Neural cell (in vitro differentiated cells): ENCODE measurements around the gene RELN. TPM values are rescaled to one million over a fixed set of nuclear protein-coding genes. Genes with fewer than 3 reads are reported as not detected.

ENCODE experiments used
- H2AFZ ChIP-seq: fragments of 200-600, 300-800 bp; sonication (generic), shearing (Covaris generic); 2 replicates; pipeline ENCODE4 v1.6.0; 2014; ENCODE audit warnings: low read depth, mild to moderate bottlenecking, antibody characterized with exemption, low read length, moderate library complexity
- H3F3A ChIP-seq: fragments of 200-600 bp; shearing (Covaris generic); 2 replicates; pipeline ENCODE4 v1.6.1; 2016; ENCODE audit warnings: mild to moderate bottlenecking, moderate library complexity, mixed read lengths, antibody characterized with exemption, low read length; ENCODE audit not compliant: insufficient read depth, poor library complexity, severe bottlenecking
- H3K27ac ChIP-seq: fragments of 200-600, 300-800 bp; sonication (generic), shearing (Covaris generic); 2 replicates; pipeline ENCODE4 v1.5.1; 2014; ENCODE audit warnings: mild to moderate bottlenecking, low read length, moderate library complexity
- H3K27me3 ChIP-seq: fragments of 300-800, 200-600 bp; sonication (generic), shearing (Covaris generic); 2 replicates; pipeline ENCODE4 v1.6.0; 2014; ENCODE audit warnings: mild to moderate bottlenecking, low read depth, low read length, moderate library complexity; ENCODE audit not compliant: insufficient read depth
- H3K36me3 ChIP-seq: fragments of 300-800, 200-600 bp; sonication (generic), shearing (Covaris generic); 2 replicates; pipeline ENCODE4 v1.5.1; 2014; ENCODE audit warnings: mild to moderate bottlenecking, antibody characterized with exemption, low read length, moderate library complexity; ENCODE audit not compliant: insufficient read depth
- H3K4me2 ChIP-seq: fragments of 300-800, 200-600 bp; sonication (generic), shearing (Covaris generic); 2 replicates; pipeline ENCODE4 v1.6.0; 2014; ENCODE audit warnings: mild to moderate bottlenecking, low read length
- H3K4me3 ChIP-seq: fragments of 300-800, 200-600 bp; sonication (generic), shearing (Covaris generic); 2 replicates; pipeline ENCODE4 v1.5.1; 2014; ENCODE audit warnings: mild to moderate bottlenecking, low read length, moderate library complexity
- H3K79me2 ChIP-seq: fragments of 200-600 bp; shearing (Covaris generic); replicated peaks from 2 replicates; pipeline ENCODE4 v1.6.0; 2014; ENCODE audit warnings: mild to moderate bottlenecking, low read length, moderate library complexity; ENCODE audit not compliant: insufficient read depth
- H3K9ac ChIP-seq: fragments of 300-800, 200-600 bp; sonication (generic), shearing (Covaris generic); 2 replicates; pipeline ENCODE4 v1.6.1; 2016; ENCODE audit warnings: mild to moderate bottlenecking, low read length, mixed read lengths
- H3K9me2 ChIP-seq: fragments of 200-600 bp; shearing (Covaris generic); 2 replicates; pipeline ENCODE4 v1.6.1; 2016; ENCODE audit warnings: mild to moderate bottlenecking, low read length, mixed read lengths; ENCODE audit not compliant: insufficient read depth
- H3K9me3 ChIP-seq: fragments of 200-600, 300-800 bp; sonication (generic), shearing (Covaris generic); 2 replicates; pipeline ENCODE4 v1.6.1; 2016; ENCODE audit warnings: mild to moderate bottlenecking, mixed run types, low read length, moderate library complexity, mixed read lengths
- H4K20me1 ChIP-seq: fragments of 200-600 bp; shearing (Covaris generic); 2 replicates; pipeline ENCODE4 v1.6.1; 2016; ENCODE audit warnings: mild to moderate bottlenecking, mixed run types; ENCODE audit not compliant: insufficient read depth
- CTCF ChIP-seq: fragments of 450-650 bp; IDR thresholded peaks from 2 replicates; pipeline ENCODE4 v1.5.1; 2014; ENCODE audit warnings: antibody characterized with exemption, mild to moderate bottlenecking, moderate library complexity; ENCODE audit not compliant: poor library complexity, severe bottlenecking
- EP300 ChIP-seq: fragments of 450-650 bp; conservative IDR thresholded peaks from 2 replicates; pipeline ENCODE4 v1.6.1; 2014; ENCODE audit warnings: antibody characterized with exemption, mild to moderate bottlenecking, moderate library complexity; ENCODE audit not compliant: poor library complexity, severe bottlenecking
- EZH2 ChIP-seq: fragments of 200-600, 300-800 bp; shearing (Covaris generic), sonication (generic); IDR thresholded peaks from 2 replicates; pipeline ENCODE4 v1.6.1; 2014; ENCODE audit warnings: antibody characterized with exemption, low read length, borderline replicate concordance, mild to moderate bottlenecking; ENCODE audit not compliant: insufficient read depth, poor library complexity, severe bottlenecking
- MXI1 ChIP-seq: fragments of 450-650 bp; conservative IDR thresholded peaks from 2 replicates; pipeline ENCODE4 v1.6.1; 2014; ENCODE audit warnings: antibody characterized with exemption, mild to moderate bottlenecking; ENCODE audit not compliant: poor library complexity, severe bottlenecking
- POLR2AphosphoS5 ChIP-seq: IDR thresholded peaks from 2 replicates; pipeline ENCODE4 v1.6.1; 2012
- RAD21 ChIP-seq: fragments of 450-650 bp; conservative IDR thresholded peaks from 2 replicates; pipeline ENCODE4 v1.6.1; 2014; ENCODE audit warnings: antibody characterized with exemption, mild to moderate bottlenecking, moderate library complexity
- REST ChIP-seq: IDR thresholded peaks from 2 replicates; pipeline ENCODE4 v1.6.1; 2012; ENCODE audit warnings: borderline replicate concordance
- SMC3 ChIP-seq: fragments of 450-650 bp; conservative IDR thresholded peaks from 2 replicates; pipeline ENCODE4 v1.6.1; 2014; ENCODE audit warnings: antibody characterized with exemption, mild to moderate bottlenecking, moderate library complexity; ENCODE audit not compliant: poor library complexity
- TAF1 ChIP-seq: IDR thresholded peaks from 2 replicates; pipeline ENCODE4 v1.6.1; 2012; ENCODE audit warnings: low read depth
- polyA plus RNA-seq: library from polyadenylated mRNA; depleted of rRNA; stranded (reverse); fragments of >200 nt; gene quantifications from 2 replicates; pipeline ENCODE4 v1.2.3, GENCODE V29; 2014

The RELN gene
- polyA plus RNA-seq, 1 donor from 2014 or later: 178 TPM

- Histone ChIP-seq H2AFZ (no peak overlapping the region), H3K36me3 (no peaks in the 10 kb centered on the region), H3K4me3 (no peak overlapping the region), H3K9me2 (no peaks in the 10 kb centered on the region), H3K9ac (no peak overlapping the region), H3K27me3 (no peaks in the 10 kb centered on the region), H4K20me1 (no peaks in the 10 kb centered on the region), H3K27ac (no peak overlapping the region), H3K9me3 (no peaks in the 10 kb centered on the region), H3K79me2 (no peaks in the 10 kb centered on the region), H3K4me2 (no peak overlapping the region), H3F3A (no peaks in the 10 kb centered on the region)
- TF ChIP-seq EP300: no peak
- no peak for TF ChIP-seq MXI1
- TF ChIP-seq TAF1: no peak
- TF ChIP-seq POLR2AphosphoS5: no peak
- TF ChIP-seq SMC3: no peak
- TF ChIP-seq CTCF: no peak
- TF ChIP-seq RAD21: no peak
- no peak for TF ChIP-seq REST
- no peak for TF ChIP-seq EZH2
These were observed 391.0 kb downstream of the RELN start for GRCh38 chr7:103598326-103598905.

- no peak overlapping the region for H3K9ac ChIP-seq
- no peaks in the 10 kb centered on the region for H3K9me3 ChIP-seq
- no peak overlapping the region for H3K4me3 ChIP-seq
- no peaks in the 10 kb centered on the region for H3F3A ChIP-seq
- TF ChIP-seq EZH2 (no peak), TAF1 (no peak), REST (no peak), POLR2AphosphoS5 (no peak), SMC3 (no peak), MXI1 (no peak), RAD21 (no peak), EP300 (no peak), CTCF (no peak)
- no peaks in the 10 kb centered on the region for H3K36me3 ChIP-seq
- no peak overlapping the region for H3K27ac ChIP-seq
- H4K20me1 ChIP-seq: no peaks in the 10 kb centered on the region
- H3K79me2 ChIP-seq: no peaks in the 10 kb centered on the region
- no peaks in the 10 kb centered on the region for H3K9me2 ChIP-seq
- H3K4me2 ChIP-seq: no peak overlapping the region
- no peak overlapping the region for H2AFZ ChIP-seq
- H3K27me3 ChIP-seq: no peaks in the 10 kb centered on the region
These were observed 391.9 kb downstream of the RELN start for GRCh38 chr7:103597606-103598005.
